Measurements from ENCODE around the gene DENND1A. TPM values are rescaled to one million over a fixed set of nuclear protein-coding genes. Genes with fewer than 3 reads are reported as not detected.

DENND1A gene
- total RNA-seq, 4 donors from 2014 or later: 15.8 to 33.5 (median 23.9) TPM

- TF ChIP-seq EP300 (IDR thresholded peaks at IDR 0.05) (no peak), POLR2A (IDR thresholded peaks at IDR 0.05) (no peak), POLR2AphosphoS5 (IDR thresholded peaks at IDR 0.05) (no peak), CTCF (IDR thresholded peaks at IDR 0.05) (no peak)
- no peaks in the 10 kb centered on the region for H3K36me3 ChIP-seq
- no peak overlapping the region for H3K4me3 ChIP-seq
- no peak for DNase-seq (ENCODE audit: low spot score in 2 of 2)
- H3K4me1 ChIP-seq: no peaks in the 10 kb centered on the region
- H3K27me3 ChIP-seq: no peaks in the 10 kb centered on the region
- H3K27ac ChIP-seq: no peak overlapping the region
- no peaks in the 10 kb centered on the region for H3K9me3 ChIP-seq
- WGBS: 88% methylated on average over 2 of the region's 2 CpGs
Measured at GRCh38 chr9:123528501-123528900, 401.4 kb downstream of the DENND1A start.

- no peaks in the 10 kb centered on the region for H3K4me1 ChIP-seq
- no peaks in the 10 kb centered on the region for H3K9me3 ChIP-seq
- DNase-seq (ENCODE audit: low spot score in 2 of 2): no peak
- 91% methylated on average over 2 of the region's 2 CpGs for WGBS
- no peak overlapping the region for H3K4me3 ChIP-seq
- no peaks in the 10 kb centered on the region for H3K27me3 ChIP-seq
- H3K36me3 ChIP-seq: no peaks in the 10 kb centered on the region
- H3K27ac ChIP-seq: no peak overlapping the region
- TF ChIP-seq POLR2AphosphoS5 (IDR thresholded peaks at IDR 0.05) (no peak), POLR2A (IDR thresholded peaks at IDR 0.05) (no peak), EP300 (IDR thresholded peaks at IDR 0.05) (no peak), CTCF (IDR thresholded peaks at IDR 0.05) (no peak)
Measured at GRCh38 chr9:123527981-123528380, 401.9 kb downstream of the DENND1A start.

- Histone ChIP-seq H3K9me3 (no peaks in the 10 kb centered on the region), H3K27ac (no peak overlapping the region), H3K27me3 (no peaks in the 10 kb centered on the region), H3K36me3 (no peaks in the 10 kb centered on the region), H3K4me3 (no peak overlapping the region), H3K4me1 (no peaks in the 10 kb centered on the region)
- TF ChIP-seq CTCF (IDR thresholded peaks at IDR 0.05) (no peak), EP300 (IDR thresholded peaks at IDR 0.05) (no peak)
- 91% methylated on average over 3 of the region's 3 CpGs for WGBS
- no peak for DNase-seq (ENCODE audit: low spot score in 2 of 2)
Measured at GRCh38 chr9:123525957-123526356, 404.0 kb downstream of the DENND1A start.

GRCh38 chr9:123525424-123525823, 404.5 kb downstream of the DENND1A start:
- Histone ChIP-seq H3K4me1 (no peaks in the 10 kb centered on the region), H3K4me3 (no peak overlapping the region), H3K9me3 (no peaks in the 10 kb centered on the region), H3K27ac (no peak overlapping the region), H3K27me3 (no peaks in the 10 kb centered on the region), H3K36me3 (no peaks in the 10 kb centered on the region)
- WGBS: 93% methylated on average over 6 of the region's 6 CpGs
- DNase-seq (ENCODE audit: low spot score in 2 of 2): no peak
- TF ChIP-seq POLR2AphosphoS5 (IDR thresholded peaks at IDR 0.05) (no peak), POLR2A (IDR thresholded peaks at IDR 0.05) (no peak), EP300 (IDR thresholded peaks at IDR 0.05) (no peak), CTCF (IDR thresholded peaks at IDR 0.05) (no peak)

- WGBS: 94% methylated on average over 6 of the region's 6 CpGs
- no peak for TF ChIP-seq EP300 (IDR thresholded peaks at IDR 0.05)
- TF ChIP-seq POLR2A (IDR thresholded peaks at IDR 0.05): no peak
- TF ChIP-seq POLR2AphosphoS5 (IDR thresholded peaks at IDR 0.05): no peak
- no peak for TF ChIP-seq CTCF (IDR thresholded peaks at IDR 0.05)
Measured at GRCh38 chr9:123524866-123525265, 405.1 kb downstream of the DENND1A start.

More at GRCh38 chr9:123524866-123525265, 405.1 kb downstream of the DENND1A start:
- Histone ChIP-seq H3K36me3 (no peaks in the 10 kb centered on the region), H3K4me3 (no peak overlapping the region), H3K9me3 (no peaks in the 10 kb centered on the region), H3K27me3 (no peaks in the 10 kb centered on the region), H3K27ac (no peak overlapping the region), H3K4me1 (no peaks in the 10 kb centered on the region)
- DNase-seq (ENCODE audit: low spot score in 2 of 2): no peak
